Stimulated activated CD8-positive, alpha-beta memory T cell treated with anti-CD3 and anti-CD28 coated beads, Interleukin-4, amount 100 ng/mL, for 48 hours (primary cell): ENCODE data around the gene TGFB1I1.
"Not testable (repeated sequence)": the region's sequence is repeated elsewhere in the genome, so short reads cannot be mapped to it uniquely, and the experiment has no call there.

Experiments
- DNase-seq: peaks from one replicate; pipeline ENCODE4 v3.0.0-alpha.2; 2020

Gene TGFB1I1

GRCh38 chr16:31519759-31520431 is 47.9 kb downstream of the TGFB1I1 start:
- no peak for DNase-seq

DNA sequence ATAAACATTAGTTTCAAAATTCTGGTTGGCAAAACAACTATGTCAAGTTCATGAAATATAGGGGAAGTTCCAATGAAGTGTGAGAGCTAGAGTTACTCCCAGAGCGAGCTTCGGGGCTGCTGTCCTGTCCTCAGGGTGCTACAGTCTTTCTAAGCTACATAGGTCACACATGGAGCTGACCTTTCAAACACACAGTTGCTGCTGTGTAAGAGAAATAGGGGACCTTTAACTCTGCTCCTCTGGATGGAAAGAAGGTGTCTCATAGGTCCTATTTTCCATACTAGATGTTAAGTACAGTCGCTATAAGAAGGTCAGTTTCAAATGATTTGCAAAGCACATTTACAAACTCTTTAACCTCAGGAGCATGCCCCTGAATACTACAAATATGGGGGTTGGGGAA is 49.4 kb downstream of the TGFB1I1 start:
- DNase-seq, result no peak

GRCh38 chr16:31522071-31522470 is 50.1 kb downstream of the TGFB1I1 start:
- DNase-seq, result no peak

DNA sequence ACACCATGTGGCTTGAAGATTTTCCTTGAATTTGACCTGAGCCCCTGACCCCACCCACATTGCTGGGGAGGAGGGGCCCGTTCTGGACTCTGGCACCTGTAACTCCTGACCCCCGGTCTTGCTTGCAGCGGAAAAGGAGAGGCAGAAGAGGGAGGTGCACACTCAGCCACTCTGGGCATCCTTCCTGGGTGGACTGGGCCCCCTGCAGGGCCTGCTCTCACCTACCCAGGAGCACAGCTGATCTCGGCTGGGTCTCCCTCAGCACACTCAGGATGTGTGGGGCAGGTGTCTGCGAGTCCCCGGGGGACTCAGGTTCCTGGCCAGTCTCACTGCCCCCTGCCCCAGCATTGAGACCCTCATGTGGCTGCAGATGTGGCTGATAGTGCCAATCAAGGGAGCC is 51.8 kb downstream of the TGFB1I1 start:
- DNase-seq, result not testable (repeated sequence)

GRCh38 chr16:31525113-31525512 is 53.2 kb downstream of the TGFB1I1 start:
- DNase-seq, result no peak
